ENCODE measurements around the gene FUS.

The FUS gene

GRCh38 chr16:31204871-31205666, 25.1 kb downstream of the FUS start:
- no peak for DNase-seq

- no peak for DNase-seq
Measured at GRCh38 chr16:31206776-31207175, 26.8 kb downstream of the FUS start.

- DNase-seq: no peak
Measured at GRCh38 chr16:31213342-31213741, 33.4 kb downstream of the FUS start.

GRCh38 chr16:31213877-31214707, 34.2 kb downstream of the FUS start, which contains the start of gene TRIM72:
TSS of gene TRIM72 (plus strand) at chr16:31214119. CDS start at chr16:31214739, 620 bp downstream.
- DNase-seq: no peak

- no peak for DNase-seq
Measured at GRCh38 chr16:31214708-31215286, 34.9 kb downstream of the FUS start.

GRCh38 chr16:31215287-31216162, 35.6 kb downstream of the FUS start:
- no peak for DNase-seq

GRCh38 chr16:31216422-31217135, 36.6 kb downstream of the FUS start, which contains the start of gene PYDC1:
TSS of gene PYDC1 (minus strand) at chr16:31217135. CDS start at chr16:31217028, 107 bp downstream.
- no peak for DNase-seq

- no peak for DNase-seq
Measured at GRCh38 chr16:31217136-31217530, 37.2 kb downstream of the FUS start.

- DNase-seq: no peak
Measured at GRCh38 chr16:31219154-31219741, 39.3 kb downstream of the FUS start.

- no peak for DNase-seq
Measured at GRCh38 chr16:31221357-31222160, 41.6 kb downstream of the FUS start.

- no peak for DNase-seq
Measured at GRCh38 chr16:31223044-31223443, 43.1 kb downstream of the FUS start.

- DNase-seq: no peak
Measured at GRCh38 chr16:31224092-31224955, 44.4 kb downstream of the FUS start.

GRCh38 chr16:31225193-31225592, 45.3 kb downstream of the FUS start:
- DNase-seq: no peak

GRCh38 chr16:31228206-31228605, 48.3 kb downstream of the FUS start:
- no peak for DNase-seq

- no peak for DNase-seq
Measured at GRCh38 chr16:31229501-31229900, 49.6 kb downstream of the FUS start.

GRCh38 chr16:31238041-31238440, 58.1 kb downstream of the FUS start:
- DNase-seq: no peak

Data from KG1 (cell line).